ENCODE data around the gene GATAD2A. TPM values are rescaled to one million over a fixed set of nuclear protein-coding genes. Genes with fewer than 3 reads are reported as not detected.

GATAD2A gene
- total RNA-seq, 1 donor from 2014 or later = 29.7 TPM

- intact Hi-C loops (cut with micrococcal nuclease) = no loop called here
- no peak for ATAC-seq
Measured at GRCh38 chr19:19498255-19498991, 92.9 kb downstream of the GATAD2A start.

GRCh38 chr19:19499272-19499995 is 94.0 kb downstream of the GATAD2A start:
- intact Hi-C loops (cut with micrococcal nuclease) = no loop called here
- no peak for ATAC-seq

More at GRCh38 chr19:19498255-19498991, 92.9 kb downstream of the GATAD2A start:
- no peak for DNase-seq

GRCh38 chr19:19500975-19501644 is 95.6 kb downstream of the GATAD2A start:
- intact Hi-C loops (cut with micrococcal nuclease) = no loop called here
- ATAC-seq (no peak), DNase-seq (no peak)

More at GRCh38 chr19:19499272-19499995, 94.0 kb downstream of the GATAD2A start:
- DNase-seq = no peak

- intact Hi-C loops (cut with micrococcal nuclease) = no loop called here
- ATAC-seq (no peak), DNase-seq (no peak)
Measured at GRCh38 chr19:19501798-19502197, 96.3 kb downstream of the GATAD2A start.

GRCh38 chr19:19502281-19502680 is 96.8 kb downstream of the GATAD2A start:
- DNase-seq = no peak
- no peak for ATAC-seq
- intact Hi-C loops (cut with micrococcal nuclease) = no loop called here

GRCh38 chr19:19502808-19503602 is 97.5 kb downstream of the GATAD2A start:
- ATAC-seq (no peak), DNase-seq (no peak)
- intact Hi-C loops (cut with micrococcal nuclease) = no loop called here

- intact Hi-C loops (cut with micrococcal nuclease) = no loop called here
- ATAC-seq (no peak), DNase-seq (no peak)
Measured at GRCh38 chr19:19504754-19505668, 99.5 kb downstream of the GATAD2A start.

GRCh38 chr19:19505669-19506326 is 100.3 kb downstream of the GATAD2A start:
- intact Hi-C loops (cut with micrococcal nuclease) = no loop called here
- ATAC-seq (no peak), DNase-seq (no peak)

- ATAC-seq (no peak), DNase-seq (no peak)
- intact Hi-C loops (cut with micrococcal nuclease) = no loop called here
Measured at GRCh38 chr19:19506592-19506991, 101.1 kb downstream of the GATAD2A start.

- ATAC-seq (no peak), DNase-seq (no peak)
- intact Hi-C loops (cut with micrococcal nuclease) = no loop called here
Measured at GRCh38 chr19:19507354-19507753, 101.9 kb downstream of the GATAD2A start.

GRCh38 chr19:19508217-19508616 is 102.7 kb downstream of the GATAD2A start:
- DNase-seq (no peak), ATAC-seq (no peak)
- intact Hi-C loops (cut with micrococcal nuclease) = no loop called here

- DNase-seq = no peak
- intact Hi-C loops (cut with micrococcal nuclease) = no loop called here
- no peak for ATAC-seq
Measured at GRCh38 chr19:19510432-19510831, 105.0 kb downstream of the GATAD2A start.

GRCh38 chr19:19513682-19514081 is 108.2 kb downstream of the GATAD2A start:
- no peak for DNase-seq
- no peak for ATAC-seq
- intact Hi-C loops (cut with micrococcal nuclease) = no loop called here

- intact Hi-C loops (cut with micrococcal nuclease) = no loop called here
- peak; percentile 90 for DNase-seq
- ATAC-seq = peak; percentile 56
Measured at GRCh38 chr19:19514215-19514657, 108.8 kb downstream of the GATAD2A start.

- intact Hi-C loops (cut with micrococcal nuclease) = no loop called here
- DNase-seq = peak; percentile 61
- no peak for ATAC-seq
Measured at GRCh38 chr19:19514881-19515641, 109.6 kb downstream of the GATAD2A start, which contains the start of gene TSSK6. Gene TSSK6, minus strand, starts transcription at chr19:19515548. Its CDS starts 121 bp downstream, at chr19:19515427.

- DNase-seq = peak; percentile 96
- peak; percentile 90 for ATAC-seq
- intact Hi-C loops (cut with micrococcal nuclease) = no loop called here
Measured at GRCh38 chr19:19515642-19516519, 110.4 kb downstream of the GATAD2A start, which contains the start of gene NDUFA13. Gene NDUFA13, plus strand, starts transcription at chr19:19516225. Its CDS starts 14 bp downstream, at chr19:19516239.
